Measurements from ENCODE around the gene COA8.

Gene COA8

DNA sequence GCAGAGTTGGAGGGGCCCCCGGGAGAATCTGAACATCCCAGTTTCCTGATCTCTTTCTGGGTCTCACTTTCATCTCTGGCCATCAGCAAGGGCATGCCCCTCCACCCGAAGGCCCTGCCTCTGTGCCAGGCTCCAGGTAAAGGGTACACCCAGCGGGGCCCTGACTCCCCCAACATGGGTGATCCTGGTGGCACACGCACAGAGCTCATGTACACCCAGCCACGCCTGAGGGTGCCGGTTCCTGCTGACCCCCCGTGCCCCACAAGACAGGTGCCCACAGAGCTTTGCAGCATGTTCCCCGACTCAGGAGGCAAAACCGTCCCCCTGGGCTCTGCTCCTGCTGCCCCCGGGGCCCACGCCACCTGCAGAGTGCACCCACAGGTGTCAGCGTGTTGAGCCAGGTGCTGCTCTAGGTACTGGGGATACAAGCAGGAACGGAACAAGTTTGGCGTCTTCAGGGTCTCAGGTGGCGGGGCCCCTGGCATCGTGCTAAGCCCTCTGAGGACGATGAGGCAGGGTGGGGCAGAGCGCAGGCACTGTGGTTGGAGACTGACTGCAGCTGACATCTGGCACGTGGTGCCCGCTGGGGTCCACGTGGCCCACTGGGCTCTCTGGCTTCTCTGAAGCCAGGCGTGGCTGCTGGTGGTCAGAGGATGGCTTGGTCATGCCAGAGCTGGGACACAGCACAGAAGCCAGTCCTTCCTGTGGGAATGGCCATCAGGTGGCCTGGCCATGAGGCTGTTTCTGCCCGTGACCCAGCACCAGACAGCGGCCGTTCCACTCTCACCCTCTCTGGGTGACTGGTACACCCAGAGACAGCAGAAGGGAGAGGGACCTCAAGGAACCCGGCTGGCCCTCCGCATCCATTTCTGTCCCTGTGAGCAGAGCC is 14.1 kb upstream of the COA8 start:
- DNase-seq (ENCODE audit: low spot score), result no peak

DNA sequence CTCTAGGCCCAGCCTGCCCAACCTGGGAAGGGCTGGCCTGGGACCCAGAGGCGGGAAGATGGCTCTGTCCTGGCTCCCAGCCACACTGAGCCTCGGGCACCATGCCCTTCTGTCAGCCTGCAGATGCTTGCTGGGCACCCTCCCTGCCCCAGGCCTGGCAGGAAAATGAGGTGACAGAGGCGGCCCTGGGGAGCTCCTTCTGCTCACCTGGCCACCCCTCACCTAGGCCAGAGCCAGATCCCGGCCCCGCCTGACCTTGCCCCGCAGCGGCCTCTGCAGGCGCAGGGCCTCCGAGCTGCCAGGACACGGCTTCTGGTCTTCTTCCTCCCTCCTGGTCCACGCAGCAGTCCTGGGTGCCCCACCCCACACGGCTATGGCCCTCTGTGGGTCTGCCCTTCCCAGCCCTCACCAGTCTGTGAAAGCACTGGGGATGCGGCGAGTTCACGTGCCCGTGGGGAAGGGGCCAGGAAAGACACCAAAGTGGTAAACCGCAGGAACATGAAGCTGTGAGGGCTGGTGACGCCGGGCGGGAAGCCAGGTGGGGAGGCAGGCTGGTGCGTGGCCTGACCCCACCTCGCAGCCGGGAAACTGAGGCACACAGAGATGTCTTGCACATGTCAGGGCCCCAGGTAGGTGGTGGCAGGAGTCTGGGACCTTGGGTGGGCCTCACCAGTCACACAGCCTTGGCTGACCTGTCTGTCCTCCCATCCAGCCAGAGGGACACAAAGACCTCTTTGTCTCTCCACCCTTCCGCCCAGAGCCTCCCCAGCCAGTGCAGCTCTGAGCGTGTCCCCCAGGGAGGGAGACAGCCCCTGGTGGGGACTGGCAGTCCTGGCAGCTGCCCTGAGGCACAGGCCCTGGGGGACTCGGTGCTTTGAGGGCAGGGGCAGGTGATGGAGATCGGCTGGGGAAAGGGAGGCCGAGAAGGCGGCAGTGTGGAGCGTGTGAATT is 13.1 kb upstream of the COA8 start:
- peak; percentile 59 for DNase-seq (ENCODE audit: low spot score)

DNA sequence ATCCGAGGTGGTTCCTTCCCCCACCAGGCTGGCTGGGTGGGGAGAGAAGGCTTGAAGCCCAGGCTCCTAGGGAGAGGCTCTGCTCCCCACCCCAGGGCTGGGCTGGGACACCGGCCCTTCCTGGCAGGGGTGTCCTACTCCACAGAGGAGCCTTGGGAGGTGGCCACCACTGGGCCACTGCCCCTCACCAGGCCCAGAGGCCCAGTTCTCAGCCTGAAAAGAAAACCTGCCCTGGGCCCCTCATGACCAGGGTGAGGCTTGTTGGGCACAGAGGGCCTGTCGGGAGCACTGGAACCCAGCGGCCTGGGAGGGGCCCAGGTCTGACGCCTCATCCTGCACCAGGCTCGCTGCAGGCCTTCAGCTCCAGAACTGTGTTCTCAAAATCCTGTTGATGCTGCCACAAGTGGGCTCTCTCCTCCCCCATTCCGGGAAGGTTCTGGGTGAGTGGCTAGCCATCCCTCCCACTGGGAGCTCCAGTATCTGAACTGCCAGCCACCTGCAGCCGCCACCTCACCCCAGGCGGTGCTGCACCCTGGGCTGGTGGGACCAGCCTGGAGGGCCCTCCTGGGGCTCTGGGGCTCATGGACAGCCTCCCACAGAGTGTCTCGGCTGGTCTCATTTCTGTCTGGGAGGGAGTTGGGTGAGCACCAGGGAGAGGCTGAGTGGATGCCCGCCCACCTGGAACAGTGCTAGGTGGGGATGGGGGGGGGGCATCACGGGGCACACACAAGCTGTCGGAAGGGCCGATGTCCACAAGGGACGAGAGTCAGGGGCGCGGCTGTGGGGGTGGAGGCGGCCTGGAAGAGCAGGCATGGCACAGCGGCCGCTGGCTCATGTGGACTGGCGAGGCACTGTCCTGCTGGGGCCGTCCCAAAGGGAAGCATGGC is 12.1 kb upstream of the COA8 start:
- no peak for DNase-seq (ENCODE audit: low spot score)

DNA sequence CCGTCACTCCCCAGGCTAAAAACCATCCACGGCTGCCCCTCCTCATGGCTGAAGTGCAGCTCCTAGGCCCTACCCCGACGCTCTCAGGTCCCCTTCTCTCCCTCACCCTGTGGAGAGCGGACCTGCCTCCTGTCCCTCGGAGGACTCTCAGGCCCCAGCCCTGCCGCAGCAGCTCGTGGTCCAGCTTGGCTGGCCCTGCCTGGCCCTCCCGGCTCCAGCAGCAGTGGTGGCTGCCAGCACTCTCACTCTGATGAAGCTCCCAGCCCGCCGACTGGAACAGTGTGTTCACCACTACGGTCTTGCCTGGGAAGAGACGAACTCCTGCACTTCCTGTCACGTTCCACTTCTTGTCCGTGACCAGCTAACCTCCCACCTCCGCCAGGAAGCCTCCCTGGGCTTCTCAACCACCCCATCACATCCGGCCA is 11.4 kb upstream of the COA8 start:
- DNase-seq (ENCODE audit: low spot score), result no peak

DNA sequence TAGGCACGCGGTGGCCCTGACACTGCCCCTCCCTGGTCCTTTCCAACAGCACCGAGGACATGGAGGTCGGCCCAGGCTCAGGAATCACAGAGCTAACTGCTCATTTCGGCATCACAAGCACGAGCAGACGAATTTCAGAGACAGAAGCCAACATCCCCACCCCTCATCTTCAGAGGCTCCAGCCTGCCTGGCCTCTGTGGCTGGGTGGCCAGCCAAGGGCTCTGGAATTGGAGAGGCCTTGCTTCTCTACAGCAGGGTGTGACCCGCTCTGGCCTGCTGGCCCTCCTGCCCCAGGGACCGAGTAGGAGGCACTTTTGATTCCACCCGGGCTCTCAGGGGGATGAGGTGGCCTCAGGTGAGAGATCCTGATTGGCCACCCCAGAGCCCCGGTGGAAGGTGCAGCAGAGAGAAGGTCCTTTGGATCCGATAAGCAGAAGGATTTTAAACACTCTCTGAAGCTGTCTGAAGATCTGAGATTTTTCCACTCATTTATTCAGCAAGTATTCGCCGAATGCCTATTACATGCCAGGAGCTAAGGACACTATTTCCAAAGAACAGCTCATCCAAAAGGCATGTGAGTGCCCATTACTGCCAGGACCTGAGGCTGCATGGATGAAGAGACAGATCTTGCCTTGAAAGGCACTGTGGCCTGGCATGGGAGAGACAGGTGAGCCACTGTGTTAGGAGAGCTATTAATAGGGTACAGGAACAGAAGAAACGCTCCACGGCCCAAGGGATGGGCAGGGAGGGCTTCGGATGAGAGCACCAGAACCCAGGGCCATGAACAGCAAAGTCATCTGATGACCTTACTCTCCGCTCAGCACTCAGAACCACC is 10.5 kb upstream of the COA8 start:
- DNase-seq (ENCODE audit: low spot score), result no peak

DNA sequence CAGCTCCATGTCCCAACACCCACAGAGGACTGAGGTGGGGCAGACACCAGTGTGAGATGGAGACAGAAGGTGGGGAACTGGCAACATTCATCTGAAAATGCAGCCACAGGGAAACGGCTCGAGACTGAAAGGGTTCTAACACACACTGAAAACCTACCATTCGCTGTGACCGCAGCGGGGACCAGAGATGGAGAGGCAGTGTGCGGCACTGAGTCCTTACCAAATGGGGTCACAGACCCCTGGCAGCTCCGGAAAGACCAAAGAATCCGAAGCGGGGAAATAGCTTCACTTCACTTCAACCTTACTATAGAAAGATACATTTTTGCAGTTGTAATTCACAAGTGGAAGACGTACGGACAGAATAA is 9.9 kb upstream of the COA8 start:
- DNase-seq (ENCODE audit: low spot score), result no peak

- no peak for DNase-seq (ENCODE audit: low spot score)
Measured at GRCh38 chr14:103555559-103556337, 7.0 kb upstream of the COA8 start.

- DNase-seq (ENCODE audit: low spot score), result no peak
Measured at GRCh38 chr14:103556946-103557758, 5.6 kb upstream of the COA8 start.

GRCh38 chr14:103558071-103558882 is 4.5 kb upstream of the COA8 start:
- DNase-seq (ENCODE audit: low spot score), result no peak

DNA sequence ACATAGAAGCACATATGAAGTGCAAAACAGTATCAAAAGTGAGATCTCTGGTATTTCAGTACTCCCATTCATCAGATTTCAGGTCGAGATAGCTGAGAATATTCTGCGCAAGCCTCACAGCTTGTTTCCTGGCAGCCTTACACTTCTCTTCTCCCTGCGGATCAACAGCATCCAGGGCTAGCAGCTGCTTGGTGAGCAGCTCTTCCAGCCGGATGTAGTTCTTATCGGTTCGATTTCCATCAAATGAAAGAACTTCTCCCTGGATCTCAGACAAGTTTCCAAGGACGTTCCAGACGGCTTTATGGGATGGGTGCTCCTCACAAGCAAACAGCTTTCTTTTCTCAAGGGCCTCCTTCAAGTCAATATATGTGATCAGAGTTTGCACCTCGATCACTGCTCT is 3.0 kb upstream of the COA8 start:
- no peak for DNase-seq (ENCODE audit: low spot score)

GRCh38 chr14:103560691-103561090 is 2.1 kb upstream of the COA8 start:
- no peak for DNase-seq (ENCODE audit: low spot score)

GRCh38 chr14:103561381-103562178 is 1.2 kb upstream of the COA8 start:
- no peak for DNase-seq (ENCODE audit: low spot score)

DNA sequence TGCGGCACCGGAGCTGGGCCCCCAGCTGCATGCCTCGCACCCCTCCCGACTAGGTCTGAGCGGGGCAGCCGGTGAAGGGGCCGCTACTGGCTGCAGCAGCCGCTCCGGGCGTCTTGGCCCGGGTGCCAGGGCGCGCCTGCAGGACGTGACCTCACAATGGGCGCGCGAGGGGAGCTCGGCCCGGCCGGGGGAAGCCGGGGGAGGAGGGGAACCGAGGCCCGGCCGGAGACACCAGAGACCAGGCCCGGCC is 656 bp upstream of the COA8 start:
- no peak for DNase-seq (ENCODE audit: low spot score)

GRCh38 chr14:103563226-103563620 is 463 bp downstream of the COA8 start:
- no peak for DNase-seq (ENCODE audit: low spot score)

DNA sequence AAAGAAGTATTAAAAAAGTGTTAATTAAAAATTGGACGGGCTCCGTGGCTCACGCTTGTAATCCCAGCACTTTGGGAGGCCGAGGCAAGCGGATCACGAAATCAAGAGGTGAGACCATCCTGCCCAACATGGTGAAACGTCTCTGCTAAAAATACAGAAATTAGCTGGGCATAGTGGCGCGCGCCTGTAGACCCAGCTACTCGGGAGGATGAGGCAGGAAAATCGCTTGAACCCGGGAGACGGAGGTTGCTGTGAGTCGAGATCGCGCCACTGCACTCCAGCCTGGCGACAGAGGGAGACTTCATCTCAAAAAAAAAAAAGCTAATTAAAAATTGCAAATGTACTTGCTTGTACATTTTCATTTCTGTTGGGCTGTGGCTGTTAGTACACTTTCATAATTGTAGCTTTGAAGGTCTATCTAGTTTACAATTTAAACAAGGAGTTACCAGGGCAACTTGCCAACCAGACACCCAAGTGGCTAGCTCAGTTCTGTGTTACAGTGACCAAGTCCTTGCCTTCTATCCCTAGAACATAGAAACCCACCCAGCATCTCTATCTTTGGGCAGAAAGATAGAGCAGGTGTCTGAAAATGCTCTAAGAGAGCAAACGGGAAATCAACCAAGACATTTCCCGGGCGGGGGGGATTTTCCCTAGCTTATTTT is 1.2 kb downstream of the COA8 start:
- DNase-seq (ENCODE audit: low spot score), result no peak

DNA sequence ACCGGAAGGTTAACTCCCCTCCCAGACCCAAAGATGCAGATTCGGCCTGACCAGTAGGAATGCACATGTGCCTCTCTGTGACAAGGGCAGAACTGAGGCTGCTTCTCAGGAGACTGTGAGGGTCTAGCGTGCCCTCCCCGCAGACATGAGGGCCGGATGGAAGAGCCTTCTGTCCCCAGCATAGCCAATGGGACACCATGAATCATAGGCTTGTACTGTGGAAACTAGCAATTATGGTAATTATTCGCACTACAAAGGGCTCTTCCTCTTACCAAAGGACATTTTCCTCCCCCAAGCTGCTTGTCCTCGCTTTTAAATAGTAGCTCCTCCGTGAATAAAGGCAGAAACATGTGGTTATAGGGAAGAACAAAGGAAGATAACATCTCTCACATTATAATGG is 6.2 kb downstream of the COA8 start:
- DNase-seq (ENCODE audit: low spot score), result no peak

DNA sequence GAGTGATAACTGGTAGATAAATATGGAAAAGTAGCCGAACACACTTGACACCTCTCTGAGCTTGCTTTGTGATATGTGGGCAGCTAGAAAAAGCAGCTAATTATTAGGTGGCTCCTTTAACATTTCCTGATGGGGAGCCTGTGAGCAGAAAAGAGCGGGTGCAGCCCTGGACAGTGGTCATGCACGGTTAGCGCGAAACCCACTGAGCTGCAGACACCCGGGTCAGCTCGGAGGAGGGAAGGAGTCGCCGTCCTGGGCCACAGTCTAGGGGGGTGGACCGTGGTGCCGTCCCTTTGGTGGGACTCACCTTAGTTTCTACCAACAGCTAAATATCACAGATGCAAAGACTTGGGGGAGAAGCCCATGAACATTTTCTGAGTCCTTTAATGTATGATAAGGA is 6.6 kb downstream of the COA8 start:
- no peak for DNase-seq (ENCODE audit: low spot score)

- no peak for DNase-seq (ENCODE audit: low spot score)
Measured at GRCh38 chr14:103574104-103574503, 11.3 kb downstream of the COA8 start.

All from HuH-7.5 (cell line).